Smooth muscle cell of the coronary artery (primary cell): Measurements from ENCODE around the gene PRSS48. TPM values are rescaled to one million over a fixed set of nuclear protein-coding genes. Genes with fewer than 3 reads are reported as not detected.

ENCODE experiments used
- total RNA-seq: library from RNA; depleted of rRNA; stranded (reverse); fragments of >200 nt; gene quantifications from 2 replicates; pipeline ENCODE4 v1.2.3, GENCODE V29; 2014; ENCODE audit warnings: low replicate concordance

PRSS48 gene
- not detected in 2 replicates for total RNA-seq

GRCh38 chr4:151276787-151277562 lies at the start of gene PRSS48:
Gene PRSS48 (plus strand): TSS chr4:151277161. CDS start chr4:151277173, 12 bp downstream.

GRCh38 chr4:151325111-151325948 lies 48.4 kb downstream of the PRSS48 start, which contains the start of gene SH3D19:
Gene SH3D19 (minus strand): TSS chr4:151325605. CDS start chr4:151325352, 253 bp downstream.

Other genes starting within 250 kb of the PRSS48 start
- 1,963 and 2,198 TPM in 2 replicates for gene RPS3A, start 177.5 kb upstream of the PRSS48 start, total RNA-seq
- gene SH3D19, start 48.4 kb downstream of the PRSS48 start, total RNA-seq = 13.0 and 13.2 TPM in 2 replicates
- gene FHIP1A, start 132.0 kb downstream of the PRSS48 start, total RNA-seq = under 0.01 and 0.12 TPM in 2 replicates